Fibroblast of villous mesenchyme (primary cell): ENCODE data around the gene ACOT6. TPM values are rescaled to one million over a fixed set of nuclear protein-coding genes. Genes with fewer than 3 reads are reported as not detected.
"Not testable (repeated sequence)": the region's sequence is repeated elsewhere in the genome, so short reads cannot be mapped to it uniquely, and the experiment has no call there.

ENCODE experiments used
- DNase-seq: peaks from one replicate; pipeline ENCODE4 v3.0.0-alpha.2; 2010; ENCODE audit warnings: low read depth
- H3K4me3 ChIP-seq: 2 replicates; pipeline ENCODE4 v1.5.1; 2011; ENCODE audit warnings: low read depth, mild to moderate bottlenecking, low read length
- total RNA-seq: library from RNA; depleted of rRNA; stranded (reverse); fragments of >200 nt; gene quantifications from 2 replicates; pipeline ENCODE4 v1.2.3, GENCODE V29; 2012
- TF ChIP-seq, protein P1 (sequence below): IDR thresholded peaks from 2 replicates; pipeline ENCODE4 v1.5.1; 2012; ENCODE audit warnings: low read depth, mild to moderate bottlenecking, low read length; ENCODE audit not compliant: insufficient read depth

Gene ACOT6
- total RNA-seq, 1 donor: under 0.01 TPM

DNA sequence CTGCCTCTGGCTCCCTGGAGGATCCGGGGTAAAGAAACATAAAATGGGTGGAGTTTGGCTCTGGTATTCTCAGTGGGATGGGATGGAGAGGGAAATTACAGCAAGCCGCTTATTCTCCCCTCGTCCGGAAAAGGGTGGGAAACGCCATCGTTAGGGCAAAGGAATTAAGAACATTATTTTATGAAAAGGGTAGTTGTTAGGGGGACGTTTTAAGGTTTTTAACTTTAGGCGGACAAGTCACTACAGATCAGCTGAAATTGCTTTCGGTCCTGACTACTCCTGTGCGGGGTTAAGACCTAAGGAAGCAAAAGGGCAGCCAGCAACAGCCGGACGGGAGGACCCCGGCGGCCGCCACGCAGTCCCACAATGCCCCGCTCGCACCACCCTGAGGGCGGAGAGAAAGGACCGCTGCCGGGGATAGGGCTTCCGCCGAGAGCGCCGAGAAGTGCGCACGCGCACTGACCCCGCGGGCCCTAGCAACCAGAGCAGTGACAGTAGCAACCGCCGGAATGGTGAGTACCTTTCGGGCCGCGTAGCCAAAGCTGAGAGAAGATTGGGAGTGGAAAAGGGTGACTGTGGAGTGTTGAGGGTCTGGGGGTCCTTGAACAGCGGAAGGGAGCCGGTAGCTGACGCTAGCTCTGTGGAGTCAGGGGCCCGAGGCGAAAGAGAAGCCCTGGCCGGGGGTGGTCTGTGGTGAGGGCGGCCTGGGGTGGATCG lies 32.4 kb downstream of the ACOT6 start, which contains the start of gene DNAL1:
Gene DNAL1 (plus strand): TSS at position 456 of the 717 bp plus-strand sequence. CDS start 54 bp downstream, at position 510.
- TF ChIP-seq, protein P1, sequence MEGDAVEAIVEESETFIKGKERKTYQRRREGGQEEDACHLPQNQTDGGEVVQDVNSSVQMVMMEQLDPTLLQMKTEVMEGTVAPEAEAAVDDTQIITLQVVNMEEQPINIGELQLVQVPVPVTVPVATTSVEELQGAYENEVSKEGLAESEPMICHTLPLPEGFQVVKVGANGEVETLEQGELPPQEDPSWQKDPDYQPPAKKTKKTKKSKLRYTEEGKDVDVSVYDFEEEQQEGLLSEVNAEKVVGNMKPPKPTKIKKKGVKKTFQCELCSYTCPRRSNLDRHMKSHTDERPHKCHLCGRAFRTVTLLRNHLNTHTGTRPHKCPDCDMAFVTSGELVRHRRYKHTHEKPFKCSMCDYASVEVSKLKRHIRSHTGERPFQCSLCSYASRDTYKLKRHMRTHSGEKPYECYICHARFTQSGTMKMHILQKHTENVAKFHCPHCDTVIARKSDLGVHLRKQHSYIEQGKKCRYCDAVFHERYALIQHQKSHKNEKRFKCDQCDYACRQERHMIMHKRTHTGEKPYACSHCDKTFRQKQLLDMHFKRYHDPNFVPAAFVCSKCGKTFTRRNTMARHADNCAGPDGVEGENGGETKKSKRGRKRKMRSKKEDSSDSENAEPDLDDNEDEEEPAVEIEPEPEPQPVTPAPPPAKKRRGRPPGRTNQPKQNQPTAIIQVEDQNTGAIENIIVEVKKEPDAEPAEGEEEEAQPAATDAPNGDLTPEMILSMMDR: no peak
- peak within 1 kb of the TSS; percentile 87 for H3K4me3 ChIP-seq
- peak; percentile 89 for DNase-seq

DNA sequence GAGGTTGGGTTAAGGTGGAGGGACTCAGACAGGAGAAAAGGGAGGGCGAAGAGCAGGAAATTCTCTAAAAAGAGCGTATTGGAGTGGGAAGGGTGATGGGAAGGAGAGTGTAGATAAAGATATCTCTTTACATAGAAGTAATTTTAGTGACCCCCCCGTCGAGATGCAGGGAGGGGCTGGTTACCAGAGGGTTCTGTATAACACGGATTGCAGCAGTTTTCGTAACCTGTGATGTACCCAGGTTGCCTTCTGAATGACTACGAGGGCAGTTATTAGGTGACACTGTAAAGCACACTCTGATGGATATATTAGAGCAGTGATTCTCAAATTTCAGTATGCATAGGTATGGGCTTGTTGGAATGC lies 32.9 kb downstream of the ACOT6 start:
- DNase-seq: no peak
- TF ChIP-seq, protein P1: no peak
- peak overlapping the region; percentile 87 for H3K4me3 ChIP-seq

DNA sequence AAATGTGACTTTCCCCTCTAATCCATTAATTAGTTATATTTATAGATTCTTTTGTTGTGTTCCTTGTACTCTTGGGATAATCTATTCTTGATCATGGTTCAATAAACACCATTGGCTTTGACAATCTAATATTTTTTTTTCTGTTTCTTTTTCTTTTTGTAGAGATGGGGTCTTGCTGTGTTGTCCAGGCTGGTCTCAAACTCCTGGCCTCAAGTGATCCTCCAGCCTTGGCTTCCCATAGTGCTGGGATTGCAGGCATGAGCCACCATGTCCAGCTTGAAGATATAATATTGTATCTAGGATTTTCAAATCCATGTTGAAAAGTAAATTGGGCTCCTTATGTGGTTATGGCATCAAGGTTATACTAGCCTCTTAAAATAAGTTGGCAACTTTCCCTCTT lies 38.7 kb downstream of the ACOT6 start:
- TF ChIP-seq, protein P1: no peak
- H3K4me3 ChIP-seq: no peak overlapping the region
- no peak for DNase-seq

GRCh38 chr14:73655851-73656250 lies 43.5 kb downstream of the ACOT6 start:
- TF ChIP-seq, protein P1: no peak
- H3K4me3 ChIP-seq: no peak overlapping the region
- DNase-seq: no peak

- not testable (repeated sequence) for H3K4me3 ChIP-seq, DNase-seq
Measured at GRCh38 chr14:73659202-73659601, 46.9 kb downstream of the ACOT6 start.

GRCh38 chr14:73660511-73660910 lies 48.2 kb downstream of the ACOT6 start:
- TF ChIP-seq, protein P1: no peak
- no peak for DNase-seq
- no peak overlapping the region for H3K4me3 ChIP-seq

DNA sequence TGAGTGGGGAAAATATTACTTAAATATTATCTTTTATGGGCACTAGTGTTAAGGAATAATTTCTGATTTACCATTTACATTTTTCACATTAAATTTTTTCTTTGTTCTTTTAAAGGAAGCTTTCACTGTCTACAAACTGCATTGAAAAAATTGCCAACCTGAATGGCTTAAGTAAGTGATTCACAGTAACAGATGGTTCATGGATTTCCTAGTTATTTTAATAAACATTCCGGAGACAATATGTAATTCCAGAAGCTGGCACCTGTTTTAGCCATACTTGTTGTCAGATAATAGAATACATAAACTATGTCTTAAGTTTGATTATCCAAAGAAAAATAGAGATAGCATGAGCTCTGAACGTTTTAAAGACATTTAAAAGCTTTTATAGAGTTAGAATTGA lies 49.6 kb downstream of the ACOT6 start:
- TF ChIP-seq, protein P1: no peak
- DNase-seq: no peak
- H3K4me3 ChIP-seq: no peak overlapping the region
